Activated naive CD4-positive, alpha-beta T cell treated with Interleukin-2 at 50 U/mL for 16 hours (primary cell): Measurements from ENCODE around the gene MAGEA2B.
"Not testable (repeated sequence)": the region's sequence is repeated elsewhere in the genome, so short reads cannot be mapped to it uniquely, and the experiment has no call there.

Source experiments
- DNase-seq: peaks from one replicate; pipeline ENCODE4 v3.0.0-alpha.2; 2020

MAGEA2B gene

DNA sequence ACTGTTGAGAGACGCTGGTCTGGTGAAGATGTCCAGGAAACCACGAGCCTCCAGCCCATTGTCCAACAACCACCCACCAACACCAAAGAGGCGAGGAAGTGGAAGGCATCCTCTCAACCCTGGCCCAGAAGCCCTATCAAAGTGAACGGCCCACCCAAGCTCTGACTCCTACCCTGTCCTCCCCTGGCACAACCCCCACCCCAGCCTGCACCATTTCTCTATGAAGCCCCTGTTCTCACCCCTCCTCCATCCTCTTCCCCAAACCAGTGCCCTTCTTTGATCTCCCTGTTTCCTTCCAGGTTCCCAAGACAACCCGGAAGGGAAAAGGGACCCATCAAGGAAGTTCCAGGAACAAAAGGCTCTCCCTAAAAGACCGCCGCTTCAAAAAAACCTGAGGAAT lies 45.1 kb downstream of the MAGEA2B start:
- not testable (repeated sequence) for DNase-seq

DNA sequence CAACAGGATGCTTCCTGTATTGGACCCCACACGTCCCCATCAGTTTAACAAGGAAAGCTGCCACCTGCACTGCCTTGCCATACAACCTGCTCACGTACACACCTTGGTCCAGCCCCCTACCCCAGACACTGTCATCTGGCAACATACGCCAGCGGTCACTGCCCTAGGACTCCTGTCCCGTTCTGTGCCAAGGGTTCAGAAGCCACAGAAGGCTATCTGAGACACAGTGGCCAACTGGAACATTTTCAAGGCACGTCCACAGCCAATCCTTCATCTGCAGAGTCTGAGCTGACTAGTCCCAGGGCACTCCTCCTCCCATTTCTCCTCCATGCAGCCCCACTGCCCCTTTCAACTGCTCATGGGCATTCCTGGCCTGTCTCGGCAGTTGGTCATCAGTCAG lies 47.2 kb downstream of the MAGEA2B start:
- DNase-seq, result not testable (repeated sequence)

DNA sequence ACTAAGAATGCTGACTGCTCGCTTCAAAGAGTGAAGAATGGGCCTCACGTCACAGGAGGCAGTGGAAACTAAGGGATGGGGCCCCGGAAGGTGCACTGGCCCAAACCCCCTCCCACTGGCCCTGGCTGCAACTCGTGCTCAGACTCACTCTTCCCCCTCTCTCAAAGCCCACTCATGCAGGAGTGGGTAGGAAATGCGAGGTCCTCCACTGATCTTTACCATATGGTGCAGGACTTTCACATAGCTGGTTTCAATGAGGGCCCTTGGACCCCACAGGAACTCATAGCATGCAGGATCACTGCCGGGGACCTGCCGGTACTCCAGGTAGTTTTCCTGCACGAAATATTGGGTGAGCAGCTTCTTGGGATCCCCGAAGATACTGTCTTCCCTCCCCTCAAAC lies 52.1 kb downstream of the MAGEA2B start:
- not testable (repeated sequence) for DNase-seq
